Mesothelial cell of epicardium (in vitro differentiated cells): ENCODE data around the gene HMMR. TPM values are rescaled to one million over a fixed set of nuclear protein-coding genes. Genes with fewer than 3 reads are reported as not detected.

Experiments
- DNase-seq, 2 experiments: peaks; one replicate each; pipeline ENCODE4 v3.0.0; 2021; ENCODE audit warnings: low spot score in 2 of 2; ENCODE audit not compliant: unreplicated experiment in 2 of 2
- H3K27ac Mint-ChIP-seq: 2 replicates; pipeline ENCODE4 v1.8.0; 2021; ENCODE audit warnings: mixed read lengths
- H3K27me3 Mint-ChIP-seq: 2 replicates; pipeline ENCODE4 v1.8.0; 2021; ENCODE audit warnings: low read depth, mixed read lengths
- H3K36me3 Mint-ChIP-seq: 2 replicates; pipeline ENCODE4 v1.8.0; 2021; ENCODE audit warnings: mixed read lengths
- H3K4me1 Mint-ChIP-seq: 2 replicates; pipeline ENCODE4 v1.8.0; 2021; ENCODE audit warnings: mixed read lengths
- H3K4me3 Mint-ChIP-seq: 2 replicates; pipeline ENCODE4 v1.8.0; 2021; ENCODE audit warnings: mild to moderate bottlenecking, moderate library complexity, mixed read lengths
- H3K9me3 Mint-ChIP-seq: 2 replicates; pipeline ENCODE4 v1.8.0; 2021; ENCODE audit warnings: mixed read lengths
- CTCF ChIP-seq: fragments of 200-600 bp; sonication (generic); IDR thresholded peaks from one replicate; pipeline ENCODE4 v1.5.0; 2021; ENCODE audit warnings: antibody characterized with exemption; ENCODE audit not compliant: unreplicated experiment
- total RNA-seq: library from RNA; stranded (reverse); gene quantifications from 3 replicates; pipeline ENCODE4 v1.2.1, GENCODE V29; 2021

HMMR gene
- total RNA-seq, 1 donor from 2014 or later = 9.4 TPM

GRCh38 chr5:163459462-163459818 is 992 bp upstream of the HMMR start:
- Mint-ChIP-seq H3K9me3 (no peaks in the 10 kb centered on the region), H3K4me1 (peaks cover 50% of the 10 kb centered on the region), H3K27me3 (no peaks in the 10 kb centered on the region), H3K4me3 (peak overlapping the region; percentile 88), H3K27ac (peak overlapping the region; percentile 100), H3K36me3 (peaks cover 13% of the 10 kb centered on the region)
- no peak for TF ChIP-seq CTCF
- DNase-seq = no peak

- no peak for TF ChIP-seq CTCF
- Mint-ChIP-seq H3K4me1 (peaks cover 45% of the 10 kb centered on the region), H3K4me3 (peak within 1 kb of the TSS; percentile 88), H3K27ac (peak within 1 kb of the TSS; percentile 100), H3K27me3 (no peaks in the 10 kb centered on the region), H3K36me3 (peaks cover 11% of the 10 kb centered on the region), H3K9me3 (no peaks in the 10 kb centered on the region)
- peak; percentile 95 to 96 for DNase-seq
These were observed 442 bp upstream of the HMMR start, which contains the start of gene NUDCD2 for GRCh38 chr5:163459819-163460561. NUDCD2 (minus strand) TSS chr5:163460102; CDS start chr5:163460050, 52 bp downstream.

GRCh38 chr5:163463063-163463435 is 2.6 kb downstream of the HMMR start:
- no peaks in the 10 kb centered on the region for H3K9me3 Mint-ChIP-seq
- no peak overlapping the region for H3K27ac Mint-ChIP-seq
- no peak for TF ChIP-seq CTCF
- DNase-seq = no peak
- H3K36me3 Mint-ChIP-seq = peaks cover 3% of the 10 kb centered on the region
- H3K27me3 Mint-ChIP-seq = no peaks in the 10 kb centered on the region
- no peak overlapping the region for H3K4me3 Mint-ChIP-seq
- H3K4me1 Mint-ChIP-seq = peaks cover 24% of the 10 kb centered on the region

- peaks cover 11% of the 10 kb centered on the region for H3K36me3 Mint-ChIP-seq
- H3K27ac Mint-ChIP-seq = no peak overlapping the region
- H3K27me3 Mint-ChIP-seq = no peaks in the 10 kb centered on the region
- peaks cover 6% of the 10 kb centered on the region for H3K4me1 Mint-ChIP-seq
- H3K9me3 Mint-ChIP-seq = no peaks in the 10 kb centered on the region
- DNase-seq = no peak
- TF ChIP-seq CTCF = no peak
- H3K4me3 Mint-ChIP-seq = no peak overlapping the region
These were observed 7.2 kb downstream of the HMMR start for GRCh38 chr5:163467682-163468081.

- Mint-ChIP-seq H3K27ac (no peak overlapping the region), H3K27me3 (no peaks in the 10 kb centered on the region), H3K36me3 (peaks cover 14% of the 10 kb centered on the region), H3K9me3 (no peaks in the 10 kb centered on the region), H3K4me1 (peaks cover 7% of the 10 kb centered on the region), H3K4me3 (no peak overlapping the region)
- DNase-seq = no peak
- TF ChIP-seq CTCF = peak; percentile 28
These were observed 13.3 kb downstream of the HMMR start for GRCh38 chr5:163473635-163474243.
